ENCODE data around the gene REG4.

DNA sequence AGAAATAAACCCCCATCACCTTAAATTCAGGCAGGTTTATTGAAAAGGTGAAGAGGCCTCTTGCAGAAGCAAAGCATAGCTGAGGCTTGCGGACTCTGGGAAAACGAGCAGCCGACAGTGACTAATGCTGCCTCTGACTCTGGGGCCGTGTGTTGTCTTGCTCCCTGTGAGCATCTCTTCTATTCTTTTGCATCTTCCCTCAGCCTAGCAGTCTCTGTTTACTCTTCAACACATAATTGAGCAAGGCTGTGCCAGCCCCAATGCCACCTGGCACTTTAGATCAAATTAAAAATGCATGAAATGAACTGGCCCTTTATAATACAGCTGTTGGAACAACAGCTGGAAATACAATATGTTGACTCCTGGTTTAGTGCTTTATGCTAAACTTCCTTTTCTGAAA is 18.4 kb upstream of the REG4 start:
- TF ChIP-seq, protein P1, sequence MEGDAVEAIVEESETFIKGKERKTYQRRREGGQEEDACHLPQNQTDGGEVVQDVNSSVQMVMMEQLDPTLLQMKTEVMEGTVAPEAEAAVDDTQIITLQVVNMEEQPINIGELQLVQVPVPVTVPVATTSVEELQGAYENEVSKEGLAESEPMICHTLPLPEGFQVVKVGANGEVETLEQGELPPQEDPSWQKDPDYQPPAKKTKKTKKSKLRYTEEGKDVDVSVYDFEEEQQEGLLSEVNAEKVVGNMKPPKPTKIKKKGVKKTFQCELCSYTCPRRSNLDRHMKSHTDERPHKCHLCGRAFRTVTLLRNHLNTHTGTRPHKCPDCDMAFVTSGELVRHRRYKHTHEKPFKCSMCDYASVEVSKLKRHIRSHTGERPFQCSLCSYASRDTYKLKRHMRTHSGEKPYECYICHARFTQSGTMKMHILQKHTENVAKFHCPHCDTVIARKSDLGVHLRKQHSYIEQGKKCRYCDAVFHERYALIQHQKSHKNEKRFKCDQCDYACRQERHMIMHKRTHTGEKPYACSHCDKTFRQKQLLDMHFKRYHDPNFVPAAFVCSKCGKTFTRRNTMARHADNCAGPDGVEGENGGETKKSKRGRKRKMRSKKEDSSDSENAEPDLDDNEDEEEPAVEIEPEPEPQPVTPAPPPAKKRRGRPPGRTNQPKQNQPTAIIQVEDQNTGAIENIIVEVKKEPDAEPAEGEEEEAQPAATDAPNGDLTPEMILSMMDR (IDR thresholded peaks at IDR 0.05): no peak
- TF ChIP-seq POLR2AphosphoS5 (IDR thresholded peaks at IDR 0.05; ENCODE audit: insufficient read depth in 1 of 2, low read depth in 1 of 2) (no peak), POLR2A (IDR thresholded peaks at IDR 0.05) (no peak)

All from vagina (tissue), 2 donors.